OCI-LY7 (cell line): ENCODE data around the gene BLNK.

Experiments
- EZH2phosphoT487 ChIP-seq: fragments of 200-600 bp; sonication (generic); IDR thresholded peaks from 2 replicates; pipeline ENCODE4 v1.6.1; 2018; ENCODE audit warnings: low read depth, borderline replicate concordance, mild to moderate bottlenecking, mixed run types, antibody characterized with exemption, low read length, moderate library complexity, mixed read lengths
- TF ChIP-seq, protein P1 (sequence below): fragments of 200-600 bp; sonication (generic); conservative IDR thresholded peaks from 2 replicates; pipeline ENCODE4 v1.5.1; 2014; ENCODE audit warnings: mild to moderate bottlenecking, antibody characterized with exemption, low read length, moderate library complexity, mixed read lengths

DNA sequence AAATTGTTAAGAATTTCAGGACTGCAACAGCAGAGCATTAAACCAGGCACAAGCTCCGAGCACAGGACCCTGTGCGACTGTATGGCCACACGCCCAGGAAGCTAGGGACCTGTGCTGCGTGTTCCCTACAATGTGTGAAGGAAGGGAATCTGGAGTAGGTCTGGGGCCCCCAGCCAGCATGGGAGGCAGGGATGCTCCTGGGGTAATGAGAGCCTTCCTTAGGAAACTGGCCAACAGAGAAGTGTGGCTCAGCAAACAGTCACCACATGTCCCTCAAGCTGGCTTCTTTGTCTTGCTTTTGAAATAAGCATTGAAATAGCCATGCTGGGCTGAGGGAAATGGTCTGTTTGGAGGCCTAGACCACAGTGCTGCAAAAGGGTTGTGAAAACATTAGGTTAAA, 8.2 kb downstream of the BLNK start:
- TF ChIP-seq, protein P1, sequence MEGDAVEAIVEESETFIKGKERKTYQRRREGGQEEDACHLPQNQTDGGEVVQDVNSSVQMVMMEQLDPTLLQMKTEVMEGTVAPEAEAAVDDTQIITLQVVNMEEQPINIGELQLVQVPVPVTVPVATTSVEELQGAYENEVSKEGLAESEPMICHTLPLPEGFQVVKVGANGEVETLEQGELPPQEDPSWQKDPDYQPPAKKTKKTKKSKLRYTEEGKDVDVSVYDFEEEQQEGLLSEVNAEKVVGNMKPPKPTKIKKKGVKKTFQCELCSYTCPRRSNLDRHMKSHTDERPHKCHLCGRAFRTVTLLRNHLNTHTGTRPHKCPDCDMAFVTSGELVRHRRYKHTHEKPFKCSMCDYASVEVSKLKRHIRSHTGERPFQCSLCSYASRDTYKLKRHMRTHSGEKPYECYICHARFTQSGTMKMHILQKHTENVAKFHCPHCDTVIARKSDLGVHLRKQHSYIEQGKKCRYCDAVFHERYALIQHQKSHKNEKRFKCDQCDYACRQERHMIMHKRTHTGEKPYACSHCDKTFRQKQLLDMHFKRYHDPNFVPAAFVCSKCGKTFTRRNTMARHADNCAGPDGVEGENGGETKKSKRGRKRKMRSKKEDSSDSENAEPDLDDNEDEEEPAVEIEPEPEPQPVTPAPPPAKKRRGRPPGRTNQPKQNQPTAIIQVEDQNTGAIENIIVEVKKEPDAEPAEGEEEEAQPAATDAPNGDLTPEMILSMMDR, result no peak
- TF ChIP-seq EZH2phosphoT487, result no peak
